Activated CD4-positive, CD25-positive, alpha-beta regulatory T cell treated with anti-CD3 and anti-CD28 coated beads, Interleukin-2, amount 50 U/mL, for 72 hours (primary cell): ENCODE data around the gene MRPS18B.
A peak's percentile ranks its signal among the peaks of the same experiment; 100 is the strongest.
"Not testable (repeated sequence)": the region's sequence is repeated elsewhere in the genome, so short reads cannot be mapped to it uniquely, and the experiment has no call there.

ENCODE experiments used
- DNase-seq: peaks from one replicate; pipeline ENCODE4 v3.0.0; 2021

MRPS18B gene

GRCh38 chr6:30644769-30645168, 27.1 kb downstream of the MRPS18B start:
- DNase-seq, result no peak

- DNase-seq, result no peak
Observed at GRCh38 chr6:30645989-30646388, 28.3 kb downstream of the MRPS18B start.

- peak; percentile 88 for DNase-seq
Observed at GRCh38 chr6:30646450-30647241, 29.0 kb downstream of the MRPS18B start, which contains the start of gene C6orf136. C6orf136 (plus strand) TSS chr6:30647133; CDS start chr6:30647232, 99 bp downstream.

- peak; percentile 80 for DNase-seq
Observed at GRCh38 chr6:30647242-30648116, 29.8 kb downstream of the MRPS18B start.

GRCh38 chr6:30651143-30651542, 33.5 kb downstream of the MRPS18B start:
- DNase-seq, result no peak

GRCh38 chr6:30654798-30655742, 37.4 kb downstream of the MRPS18B start:
- no peak for DNase-seq

- no peak for DNase-seq
Observed at GRCh38 chr6:30655743-30656094, 38.1 kb downstream of the MRPS18B start.

GRCh38 chr6:30656513-30656912, 38.9 kb downstream of the MRPS18B start:
- DNase-seq, result no peak

- no peak for DNase-seq
Observed at GRCh38 chr6:30657454-30657853, 39.8 kb downstream of the MRPS18B start.

- DNase-seq, result not testable (repeated sequence)
Observed at GRCh38 chr6:30657922-30658321, 40.3 kb downstream of the MRPS18B start.

- DNase-seq, result no peak
Observed at GRCh38 chr6:30664994-30665767, 47.5 kb downstream of the MRPS18B start.

GRCh38 chr6:30666300-30666699, 48.7 kb downstream of the MRPS18B start:
- not testable (repeated sequence) for DNase-seq

GRCh38 chr6:30670760-30671527, 53.3 kb downstream of the MRPS18B start:
- DNase-seq, result no peak

- DNase-seq, result peak; percentile 89
Observed at GRCh38 chr6:30672445-30673253, 55.0 kb downstream of the MRPS18B start, which contains the start of gene DHX16. DHX16 (minus strand) TSS chr6:30673006; CDS start chr6:30672841, 165 bp downstream.
